Measurements from ENCODE around the gene CDKN2B. TPM values are rescaled to one million over a fixed set of nuclear protein-coding genes. Genes with fewer than 3 reads are reported as not detected.

The CDKN2B gene
- total RNA-seq, 4 donors from 2014 or later = 9.9 to 14.6 (median 12.2) TPM

- Histone ChIP-seq H3K27ac (replicated peaks in 1 of 4) (no peak overlapping the region), H3K4me1 (peaks cover 10 to 17% (median 15%) of the 10 kb centered on the region in 4 donors), H3K4me3 (no peak overlapping the region), H3K9me3 (no peaks in the 10 kb centered on the region), H3K36me3 (no peaks in the 10 kb centered on the region), H3K27me3 (peaks cover 0 to 22% (median 0%) of the 10 kb centered on the region in 4 donors)
- TF ChIP-seq POLR2A (IDR thresholded peaks at IDR 0.05; ENCODE audit: low read depth) = no peak
- TF ChIP-seq EP300 (IDR thresholded peaks at IDR 0.05) = no peak
- TF ChIP-seq CTCF (IDR thresholded peaks at IDR 0.05) = no peak
- no peak for TF ChIP-seq POLR2AphosphoS5 (IDR thresholded peaks at IDR 0.05)
- DNase-seq (ENCODE audit: extremely low spot score) = no peak
- intact Hi-C loops (cut with DNase I) = no loop called here
- 86% methylated on average over 5 of the region's 5 CpGs for WGBS
Observed at GRCh38 chr9:21996858-21997257, 12.2 kb downstream of the CDKN2B start.

- Histone ChIP-seq H3K9me3 (no peaks in the 10 kb centered on the region), H3K36me3 (no peaks in the 10 kb centered on the region), H3K4me3 (no peak overlapping the region), H3K4me1 (peaks cover 10 to 17% (median 15%) of the 10 kb centered on the region in 4 donors), H3K27ac (replicated peaks in 1 of 4) (no peak overlapping the region), H3K27me3 (peaks cover 0 to 23% (median 0%) of the 10 kb centered on the region in 4 donors)
- TF ChIP-seq EP300 (IDR thresholded peaks at IDR 0.05) = no peak
- no peak for TF ChIP-seq CTCF (IDR thresholded peaks at IDR 0.05)
- no peak for TF ChIP-seq POLR2A (IDR thresholded peaks at IDR 0.05; ENCODE audit: low read depth)
- TF ChIP-seq POLR2AphosphoS5 (IDR thresholded peaks at IDR 0.05) = no peak
- intact Hi-C loops (cut with DNase I) = no loop called here
- WGBS = 82% methylated on average over 9 of the region's 9 CpGs
- no peak for DNase-seq (ENCODE audit: extremely low spot score)
Observed at GRCh38 chr9:21996438-21996837, 12.7 kb downstream of the CDKN2B start.

GRCh38 chr9:21995666-21996398 lies 13.3 kb downstream of the CDKN2B start:
- WGBS = 24% methylated on average over 45 of the region's 54 CpGs
- H3K9me3 ChIP-seq = no peaks in the 10 kb centered on the region
- peaks cover 0 to 28% (median 0%) of the 10 kb centered on the region in 4 donors for H3K27me3 ChIP-seq
- peak overlapping the region; percentile 68 to 93 (median 76) for H3K4me3 ChIP-seq
- TF ChIP-seq EP300 (IDR thresholded peaks at IDR 0.05) = no peak
- peak; percentile 20 to 28 (median 25) for TF ChIP-seq CTCF (IDR thresholded peaks at IDR 0.05)
- peaks cover 10 to 17% (median 15%) of the 10 kb centered on the region in 4 donors for H3K4me1 ChIP-seq
- H3K36me3 ChIP-seq = no peaks in the 10 kb centered on the region
- DNase-seq (ENCODE audit: extremely low spot score) = no peak
- intact Hi-C loops (cut with DNase I) = loop anchor here (2.0 kb wide), 1 partner anchor 13 kb away; the partner anchor contains the start of gene CDKN2B
- H3K27ac ChIP-seq (replicated peaks in 1 of 4) = peak overlapping the region; percentile 64 to 88 (median 82)

GRCh38 chr9:21995006-21995665 lies 14.0 kb downstream of the CDKN2B start:
- Histone ChIP-seq H3K27ac (replicated peaks in 1 of 4) (peak overlapping the region; percentile 64 to 88 (median 82)), H3K9me3 (no peaks in the 10 kb centered on the region), H3K27me3 (peaks cover 0 to 35% (median 0%) of the 10 kb centered on the region in 4 donors), H3K4me1 (peaks cover 10 to 18% (median 15%) of the 10 kb centered on the region in 4 donors), H3K36me3 (no peaks in the 10 kb centered on the region), H3K4me3 (peak overlapping the region; percentile 68 to 93 (median 76))
- TF ChIP-seq POLR2A (IDR thresholded peaks at IDR 0.05; ENCODE audit: low read depth) (no peak), POLR2AphosphoS5 (IDR thresholded peaks at IDR 0.05) (no peak), EP300 (IDR thresholded peaks at IDR 0.05) (no peak), CTCF (IDR thresholded peaks at IDR 0.05) (no peak)
- intact Hi-C loops (cut with DNase I) = loop anchor here (2.0 kb wide), 1 partner anchor 14 kb away; the partner anchor contains the start of gene CDKN2B
- peak; percentile 96 for DNase-seq (ENCODE audit: extremely low spot score)
- WGBS = under 1% methylated on average over 48 of the region's 56 CpGs
